Femur (tissue), 1 donor: ENCODE measurements around the gene IWS1.
"Not testable (repeated sequence)": the region's sequence is repeated elsewhere in the genome, so short reads cannot be mapped to it uniquely, and the experiment has no call there.

Source experiments
- DNase-seq: peaks from one replicate; pipeline ENCODE4 v3.0.0-alpha.2; 2017

Gene IWS1

GRCh38 chr2:127560201-127560930, 34.1 kb upstream of the IWS1 start:
- no peak for DNase-seq

- no peak for DNase-seq
Observed at GRCh38 chr2:127559454-127559853, 33.2 kb upstream of the IWS1 start.

DNA sequence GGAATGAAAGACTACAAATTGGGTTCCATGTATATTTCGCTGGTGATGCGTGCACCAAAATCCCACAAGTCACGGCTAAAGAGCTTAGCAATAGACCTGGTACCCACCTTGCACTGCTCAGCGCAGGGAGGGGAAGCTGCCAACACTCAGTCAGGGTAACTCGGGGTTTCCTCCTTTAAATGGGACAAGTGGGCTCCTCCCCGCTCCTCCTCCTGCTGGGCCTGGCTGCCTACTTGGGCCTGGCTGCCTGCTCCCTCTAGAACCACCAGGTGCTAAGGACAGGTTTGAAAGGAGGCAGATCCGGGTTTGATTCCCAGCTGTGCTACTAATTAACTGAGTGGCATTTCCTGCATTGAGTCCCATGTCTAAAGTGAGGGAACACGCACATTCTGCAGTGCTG, 32.6 kb upstream of the IWS1 start:
- DNase-seq = no peak

- no peak for DNase-seq
Observed at GRCh38 chr2:127552846-127553245, 26.6 kb upstream of the IWS1 start.

- no peak for DNase-seq
Observed at GRCh38 chr2:127552336-127552735, 26.0 kb upstream of the IWS1 start.

GRCh38 chr2:127551221-127551930, 25.1 kb upstream of the IWS1 start:
- DNase-seq = no peak

DNA sequence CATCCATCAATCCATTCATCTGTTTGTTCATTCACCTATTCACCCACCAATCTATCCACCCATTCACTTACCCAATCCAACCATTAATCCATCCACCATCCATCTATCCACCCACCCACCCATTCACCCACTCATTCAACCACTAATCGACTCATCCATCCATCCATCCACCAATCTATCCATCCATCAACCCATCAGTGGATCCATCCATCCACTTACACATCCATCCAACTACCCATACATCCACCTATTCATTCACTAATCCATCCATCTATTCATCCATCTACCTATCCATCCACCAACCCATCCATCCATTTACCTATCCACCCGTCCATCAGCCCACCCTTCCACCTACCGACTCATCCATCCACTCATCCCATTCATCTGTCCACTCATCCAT, 20.5 kb upstream of the IWS1 start:
- DNase-seq = no peak

DNA sequence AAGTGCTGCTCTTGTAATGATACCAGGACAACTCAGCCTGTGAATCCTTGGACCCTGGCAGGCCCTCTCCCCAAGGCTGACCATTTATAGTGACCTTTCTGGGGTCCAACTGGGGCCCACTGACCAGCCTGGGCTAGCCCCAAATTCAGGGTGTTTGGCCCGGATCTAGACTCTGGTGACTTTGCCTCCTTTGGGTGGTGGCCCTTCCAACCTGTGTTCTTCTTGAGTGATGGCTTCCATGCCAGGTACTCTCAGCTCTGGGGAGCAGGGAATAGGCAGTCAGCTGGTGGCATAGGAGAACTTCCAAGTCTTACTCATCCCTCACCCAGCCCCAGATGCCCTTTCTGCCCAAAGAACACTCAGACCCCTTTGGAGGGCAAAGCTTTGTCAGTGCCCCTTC, 19.5 kb upstream of the IWS1 start:
- no peak for DNase-seq

DNA sequence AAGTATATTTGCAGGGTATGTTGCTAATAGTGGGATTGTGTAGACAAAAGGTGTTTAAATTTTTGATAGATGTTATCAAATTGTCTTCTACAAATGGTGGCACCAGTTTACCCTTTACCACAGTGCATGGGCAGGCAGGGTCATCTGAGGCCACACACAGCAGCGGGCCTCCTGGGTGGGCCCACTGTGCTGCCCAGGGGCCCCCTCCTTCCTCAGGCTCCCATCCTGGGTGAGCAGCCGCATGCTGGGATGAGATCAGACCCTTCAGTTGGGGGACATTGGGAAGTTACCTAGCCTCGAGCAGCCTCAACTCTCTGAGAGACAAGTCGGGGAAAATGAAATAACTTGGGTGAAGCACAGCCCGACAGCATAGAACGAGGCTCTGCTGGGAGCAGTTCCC, 18.9 kb upstream of the IWS1 start:
- DNase-seq = no peak

- not testable (repeated sequence) for DNase-seq
Observed at GRCh38 chr2:127543013-127543501, 16.8 kb upstream of the IWS1 start.

- DNase-seq = no peak
Observed at GRCh38 chr2:127542231-127542630, 15.9 kb upstream of the IWS1 start.

DNA sequence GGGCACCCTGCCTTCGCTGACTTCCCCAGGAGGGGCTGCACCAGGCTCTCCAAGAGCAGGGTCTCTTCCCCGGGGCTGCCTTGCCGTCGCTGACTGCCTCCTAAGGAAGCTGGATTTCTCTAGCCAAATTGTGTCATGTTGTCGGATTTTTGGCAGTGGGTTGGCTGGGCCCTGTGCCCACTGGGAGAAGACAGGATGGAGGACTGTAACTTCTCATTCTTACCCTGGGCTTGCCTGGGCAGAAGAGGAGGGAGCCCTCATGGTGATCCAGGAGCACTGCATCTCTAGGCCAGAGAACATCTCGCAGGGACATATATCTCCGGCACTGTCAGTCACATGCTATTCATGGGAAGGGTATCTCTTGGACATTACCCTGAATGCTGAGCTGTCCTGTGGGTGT, 15.5 kb upstream of the IWS1 start:
- no peak for DNase-seq

DNA sequence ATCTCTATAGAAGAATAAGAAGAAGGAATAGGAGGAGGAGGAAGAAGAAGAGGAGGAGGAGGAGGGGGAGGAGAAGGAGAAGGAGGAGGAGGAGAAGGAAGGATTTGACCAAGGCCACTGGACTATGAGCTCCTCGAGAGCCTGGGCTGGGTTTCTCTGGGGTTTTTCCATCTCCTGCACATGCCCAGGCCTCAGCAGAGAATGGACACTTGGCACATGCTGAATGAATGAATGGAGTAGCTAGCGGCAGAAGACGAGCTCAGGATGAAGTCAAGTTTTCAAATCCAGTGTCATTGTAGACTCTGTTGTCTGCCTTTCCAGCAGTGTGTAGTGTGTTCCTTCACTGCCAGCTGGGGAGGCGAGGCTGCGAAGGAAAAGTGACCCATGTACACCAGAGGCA, 11.4 kb upstream of the IWS1 start:
- no peak for DNase-seq

DNA sequence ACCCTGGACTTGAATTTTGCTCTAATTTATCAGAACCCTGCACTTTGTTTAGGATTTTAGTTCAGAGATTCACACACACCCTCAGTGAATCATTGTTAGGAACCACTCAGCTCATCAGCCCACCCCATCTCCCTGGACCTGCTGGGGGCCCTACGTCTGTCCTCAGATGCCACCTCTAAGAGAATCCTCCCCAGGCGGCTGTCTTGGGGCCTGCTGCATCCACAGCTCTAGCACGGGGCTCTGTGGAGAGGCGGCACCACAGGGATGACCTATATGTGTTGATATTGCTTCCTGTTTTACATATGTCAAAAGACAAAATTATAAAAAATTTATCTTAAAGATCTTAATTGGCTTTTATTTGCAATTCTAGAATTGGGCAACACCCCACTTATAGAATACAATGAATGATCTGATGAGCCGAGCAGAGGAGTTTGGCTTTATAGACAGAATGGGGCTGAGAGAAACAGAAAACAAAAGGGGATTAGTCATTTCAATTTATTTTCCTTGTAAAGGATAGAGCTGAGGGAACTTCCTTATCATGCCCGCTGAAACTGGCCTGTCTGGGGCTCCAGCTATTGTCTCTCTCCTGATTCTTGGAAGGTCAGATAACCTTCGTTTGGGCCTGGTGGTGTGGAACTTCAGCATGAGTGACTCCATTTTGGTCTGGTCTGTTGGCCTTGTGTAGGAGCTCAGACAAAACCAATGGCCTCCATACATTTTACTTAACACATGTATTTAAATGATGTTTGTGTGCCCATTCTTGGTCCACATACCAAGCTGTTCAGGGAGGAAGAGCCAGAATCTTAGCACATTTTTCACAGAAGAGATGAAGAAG, 10.6 kb upstream of the IWS1 start:
- no peak for DNase-seq

DNA sequence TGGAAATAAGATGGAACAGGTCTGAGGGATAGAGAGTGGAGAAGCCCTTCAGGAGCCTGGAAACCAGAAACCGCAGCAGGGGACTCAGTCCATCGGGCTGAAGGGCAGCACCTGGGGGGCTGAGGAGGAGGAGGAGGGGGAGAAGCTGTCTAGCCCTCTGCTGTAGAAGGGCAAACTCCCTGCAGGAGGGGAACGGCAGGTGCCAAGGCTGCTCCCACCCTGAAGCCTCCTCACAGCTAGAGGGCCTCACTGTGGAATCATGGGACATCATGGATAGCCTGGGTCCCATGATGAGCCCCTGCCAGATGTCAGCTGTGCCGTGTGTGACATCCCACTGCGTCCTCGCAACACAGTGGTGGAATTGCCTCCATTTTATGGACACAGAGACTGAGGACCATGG, 9.6 kb upstream of the IWS1 start:
- DNase-seq = no peak

DNA sequence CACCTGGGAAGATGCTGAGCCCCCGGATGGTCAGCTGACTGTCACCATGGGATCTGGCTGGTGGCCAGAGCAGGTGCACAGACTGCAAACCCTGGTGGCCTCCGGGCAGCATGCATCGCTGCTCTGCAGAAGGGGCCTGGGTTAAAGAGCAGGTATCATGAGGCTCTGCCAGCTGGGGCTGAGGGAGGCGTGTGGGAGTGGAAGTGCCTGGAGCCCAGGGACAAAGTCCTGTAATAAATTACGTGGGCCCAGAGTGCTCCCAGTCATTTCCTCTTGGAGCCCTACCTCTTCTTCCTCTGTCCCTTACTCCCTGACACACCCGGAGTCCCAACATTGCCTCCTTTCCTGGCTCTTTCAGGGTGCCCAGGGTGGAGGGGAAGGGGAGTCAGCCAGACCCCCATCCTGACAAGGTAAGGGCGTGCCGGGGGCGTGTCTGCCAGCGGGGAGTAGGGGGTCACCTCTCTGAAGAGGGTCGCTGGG, 9.2 kb upstream of the IWS1 start, which contains the start of gene MYO7B:
MYO7B (plus strand) TSS at position 262 of the 480 bp plus-strand sequence. CDS start 24,040 bp downstream, outside the sequence.
- DNase-seq = no peak

- DNase-seq = no peak
Observed at GRCh38 chr2:127532296-127532695, 6.0 kb upstream of the IWS1 start.

- no peak for DNase-seq
Observed at GRCh38 chr2:127531221-127531648, 4.9 kb upstream of the IWS1 start.

GRCh38 chr2:127530245-127531140, 4.2 kb upstream of the IWS1 start:
- no peak for DNase-seq

DNA sequence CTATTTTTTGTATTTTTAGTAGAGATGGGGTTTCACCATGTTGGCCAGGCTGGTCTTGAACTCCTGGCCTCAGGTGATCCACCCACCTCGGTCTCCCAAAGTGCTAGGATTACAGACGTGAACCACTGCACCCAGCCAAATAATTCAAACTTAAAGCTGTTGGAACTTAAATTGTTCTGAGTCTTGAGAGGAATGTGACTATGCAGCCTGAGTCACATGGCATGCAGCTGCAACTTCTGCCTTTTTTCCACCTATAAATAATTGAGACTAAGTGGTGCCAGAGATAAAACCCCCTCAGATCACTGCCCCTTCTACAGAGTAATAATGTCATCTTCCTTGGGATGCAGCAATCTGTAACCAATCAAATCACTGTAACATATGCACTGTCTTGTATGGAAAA, 3.1 kb upstream of the IWS1 start:
- DNase-seq = not testable (repeated sequence)

GRCh38 chr2:127528487-127528886, 2.2 kb upstream of the IWS1 start:
- DNase-seq = no peak
